K562 (cell line): ENCODE measurements around the gene C22orf39. TPM values are rescaled to one million over a fixed set of nuclear protein-coding genes. Genes with fewer than 3 reads are reported as not detected.

Experiments
- ATAC-seq: fragments of 200-7000 bp; cut with Tn5 transposase; 3 replicates; pipeline ENCODE4 v1.9.1; 2020; ENCODE audit warnings: moderate library complexity
- BruUV-seq: library from RNA; stranded (reverse); fragments of 400-500 nt; replicated peaks from 2 replicates; lab custom pipeline; 2021; lab: Mats Ljungman, UMichigan
- CTCF ChIA-PET: fragments of 300-600 bp; formaldehyde crosslinking; extraction: SDS; loops from one replicate; lab custom pipeline; 2021; ENCODE audit warnings: low intra/inter-chr PET ratio; lab: Yijun Ruan, JAX
- POLR2A ChIA-PET: fragments of 300-600, 350-650 bp; sonication (Branson Sonifier 250); formaldehyde crosslinking; extraction: SDS; loops from one replicate; lab custom pipeline; 2021; ENCODE audit warnings: antibody characterized with exemption, inconsistent platforms; lab: Yijun Ruan, JAX
- DNase-seq, 4 experiments: peaks; one replicate each; pipeline versions ENCODE4 v3.0.0 to v3.0.0-alpha.2; 2011 to 2018; ENCODE audit warnings: low spot score in 3 of 4, mixed read lengths in 3 of 4; ENCODE audit errors: extremely low read depth in 1 of 4
- FAIRE-seq: peaks from 2 replicates; lab custom pipeline; 2011; peaks lifted over from hg19 to GRCh38; lab: Jason Lieb, UNC
- H2AFZ ChIP-seq: 2 replicates; pipeline ENCODE4 v1.6.0; 2011; ENCODE audit warnings: low read depth, low read length, control low read depth, inconsistent platforms
- H3K27ac ChIP-seq: fragments of 200-600 bp; 3 replicates; pipeline ENCODE4 v1.8.0; 2011; ENCODE audit warnings: low read depth, mild to moderate bottlenecking, control low read depth, inconsistent platforms, low read length, moderate library complexity, mixed read lengths; ENCODE audit errors: extremely low read depth
- H3K27me3 ChIP-seq, 2 experiments: fragments of 300-600 bp in 1 of 2; 2 replicates in 1 of 2; 3 replicates in 1 of 2; pipeline versions ENCODE4 v1.6.0 to v1.8.0; 2011; ENCODE audit warnings: inconsistent platforms in 2 of 2, low read length in 2 of 2, mild to moderate bottlenecking in 1 of 2, mixed read lengths in 1 of 2, moderate library complexity in 1 of 2; ENCODE audit not compliant: control insufficient read depth in 2 of 2, insufficient read depth in 2 of 2
- H3K36me3 ChIP-seq: fragments of 300-600 bp; 3 replicates; pipeline ENCODE4 v1.8.0; 2011; ENCODE audit warnings: mild to moderate bottlenecking, low read length, inconsistent platforms; ENCODE audit not compliant: control insufficient read depth, insufficient read depth
- H3K4me1 ChIP-seq, 2 experiments: fragments of 200-600 bp in 1 of 2; replicated peaks in 1 of 2; 2 replicates in 1 of 2; 3 replicates in 1 of 2; pipeline versions ENCODE4 v1.5.1 to v1.8.0; 2011; ENCODE audit warnings: inconsistent platforms in 2 of 2, low read length in 2 of 2, mild to moderate bottlenecking in 1 of 2, mixed read lengths in 1 of 2, moderate library complexity in 1 of 2; ENCODE audit not compliant: control insufficient read depth in 2 of 2, insufficient read depth in 2 of 2
- H3K4me2 ChIP-seq: 2 replicates; pipeline ENCODE4 v1.6.1; 2011; ENCODE audit warnings: low read length, control low read depth, inconsistent platforms, mixed read lengths; ENCODE audit not compliant: insufficient read depth
- H3K4me3 ChIP-seq: fragments of 200-600 bp; sonication (generic), shearing (Covaris generic); 2 replicates; pipeline ENCODE4 v1.5.1; 2016; ENCODE audit warnings: control low read depth, inconsistent platforms
- H3K79me2 ChIP-seq: fragments of 200-600 bp; 3 replicates; pipeline ENCODE4 v1.8.0; 2011; ENCODE audit warnings: low read length, inconsistent platforms; ENCODE audit not compliant: control insufficient read depth, insufficient read depth
- H3K9ac ChIP-seq, 2 experiments: 2 replicates each; pipeline versions ENCODE4 v1.6.0 to v1.6.1; 2011; ENCODE audit warnings: low read depth in 2 of 2, low read length in 2 of 2, control low read depth in 1 of 2, inconsistent platforms in 1 of 2, mild to moderate bottlenecking in 1 of 2, mixed read lengths in 1 of 2; ENCODE audit not compliant: insufficient read depth in 1 of 2
- H3K9me1 ChIP-seq: one replicate; pipeline ENCODE4 v1.6.0; 2011; ENCODE audit warnings: inconsistent platforms, mild to moderate bottlenecking, low read length, moderate library complexity; ENCODE audit not compliant: control insufficient read depth, insufficient read depth
- H3K9me3 ChIP-seq: replicated peaks from 2 replicates; pipeline ENCODE4 v1.5.1; 2011; ENCODE audit warnings: low read depth, low read length, inconsistent platforms; ENCODE audit not compliant: control insufficient read depth, insufficient read depth
- H4K20me1 ChIP-seq: replicated peaks from 2 replicates; pipeline ENCODE4 v1.6.1; 2011; ENCODE audit warnings: low read length, inconsistent platforms, mixed read lengths; ENCODE audit not compliant: control insufficient read depth, insufficient read depth
- BMI1 ChIP-seq: fragments of 150-350 bp; IDR thresholded peaks from 2 replicates; pipeline ENCODE4 v1.6.1; 2014; ENCODE audit warnings: low read length
- BRD9 ChIP-seq: fragments of 450-650 bp; IDR thresholded peaks from 2 replicates; pipeline ENCODE4 v1.6.1; 2018; ENCODE audit warnings: low read depth; ENCODE audit not compliant: partially characterized antibody
- CSDE1 ChIP-seq, 2 experiments: fragments of 450-650 bp; IDR thresholded peaks; 2 replicates each; pipeline ENCODE4 v1.6.1; 2016; ENCODE audit warnings: mild to moderate bottlenecking in 1 of 2
- GATA2 ChIP-seq: sonication (generic); formaldehyde crosslinking; IDR thresholded peaks from 2 replicates; pipeline ENCODE4 v1.4.0; 2020; ENCODE audit warnings: mild to moderate bottlenecking, missing genetic modification reagents
- IFI16 ChIP-seq: fragments of 250-450 bp; sonication (Bioruptor Pico); IDR thresholded peaks from 2 replicates; pipeline ENCODE4 v2.1.2; 2022; ENCODE audit warnings: mild to moderate bottlenecking, inconsistent platforms
- RAD21 ChIP-seq, 2 experiments: fragments of 250-450 bp in 1 of 2; fragments of 450-650 bp in 1 of 2; sonication (Bioruptor Pico) in 1 of 2; formaldehyde crosslinking in 1 of 2; IDR thresholded peaks in 1 of 2; conservative IDR thresholded peaks in 1 of 2; 2 replicates each; pipeline versions ENCODE4 v1.4.0 to v1.8.0; 2020 to 2022; ENCODE audit warnings: mild to moderate bottlenecking in 2 of 2, moderate library complexity in 1 of 2
- STAT6 ChIP-seq: sonication (generic); formaldehyde crosslinking; IDR thresholded peaks from 2 replicates; pipeline ENCODE4 v1.8.1; 2023; ENCODE audit warnings: mild to moderate bottlenecking, missing genetic modification reagents
- TOE1 ChIP-seq, 2 experiments: fragments of 450-650 bp in 1 of 2; sonication (generic) in 1 of 2; formaldehyde crosslinking in 1 of 2; IDR thresholded peaks; 2 replicates each; pipeline versions ENCODE4 v1.7.1 to v1.8.0; 2016 to 2022; ENCODE audit warnings: borderline replicate concordance in 2 of 2, mild to moderate bottlenecking in 2 of 2, antibody characterized with exemption in 1 of 2, inconsistent platforms in 1 of 2, low read depth in 1 of 2, missing genetic modification reagents in 1 of 2, moderate library complexity in 1 of 2
- ZNF12 ChIP-seq: sonication (generic); formaldehyde crosslinking; IDR thresholded peaks from 2 replicates; pipeline ENCODE4 v1.4.0; 2020; ENCODE audit warnings: mild to moderate bottlenecking, missing genetic modification reagents
- ZNF133 ChIP-seq: fragments of 250-450 bp; sonication (Bioruptor Pico); IDR thresholded peaks from 2 replicates; pipeline ENCODE4 v1.4.0; 2020; ENCODE audit warnings: mild to moderate bottlenecking
- ZNF174 ChIP-seq: fragments of 250-450 bp; sonication (Bioruptor Pico); IDR thresholded peaks from 2 replicates; pipeline ENCODE4 v1.4.0; 2020; ENCODE audit warnings: mild to moderate bottlenecking
- ZNF232 ChIP-seq: sonication (generic); formaldehyde crosslinking; IDR thresholded peaks from 2 replicates; pipeline ENCODE4 v1.8.0; 2022; ENCODE audit warnings: mild to moderate bottlenecking, missing genetic modification reagents
- WGBS: fragments of 100-300 bp; shearing (Covaris generic); methylation state at CpG from one replicate; pipeline ENCODE4 v1.1.6; 2016; ENCODE audit warnings: low coverage, mixed read lengths; ENCODE audit not compliant: insufficient coverage; ENCODE audit errors: missing lambda C conversion rate; 5-methylcytosine and 5-hydroxymethylcytosine counted together
- in situ Hi-C: fragments of 300-500 bp; cut with MboI; formaldehyde crosslinking; loops from 4 replicates; pipeline ENCODE4 v1.15.0; 2018; ENCODE audit warnings: inconsistent platforms, mixed read lengths
- intact Hi-C: fragments of 100-400 bp; cut with micrococcal nuclease; formaldehyde crosslinking; loops from 2 replicates; pipeline ENCODE4 v1.14.2; 2022
- polyA plus RNA-seq, 8 experiments: library from polyadenylated mRNA; depleted of rRNA in 4 of 8; stranded (reverse) in 5 of 8; unstranded in 3 of 8; fragments of >200 nt; fragmentation: Nextera tagmentation in 2 of 8; fragmentation: Illumina TruSeq in 1 of 8; extraction: Ambion mirVana in 2 of 8; extraction: Trizol in 1 of 8; gene quantifications; 2 replicates each; pipeline versions ENCODE4 v1.2.1 to v1.2.3, GENCODE V29; 2011 to 2014; ENCODE audit warnings: inconsistent platforms in 1 of 8, missing spikeins in 1 of 8
- total RNA-seq, 7 experiments: library from RNA; depleted of rRNA in 6 of 7; stranded (reverse); fragments of >200 nt in 6 of 7; fragmentation: Illumina TruSeq in 2 of 7; extraction: Trizol in 2 of 7; gene quantifications; 2 replicates each; pipeline versions ENCODE4 v1.2.1 to v1.2.3, GENCODE V29; 2011 to 2021; ENCODE audit warnings: low replicate concordance in 1 of 7
- TF ChIP-seq, protein P1 (sequence below): IDR thresholded peaks from 2 replicates; pipeline ENCODE4 v1.6.1; 2016; ENCODE audit warnings: missing genetic modification characterization, missing compliant biosample characterization
- TF ChIP-seq, protein P2 (sequence below), 2 experiments: IDR thresholded peaks; 2 replicates each; pipeline ENCODE4 v1.6.1; 2012; ENCODE audit warnings: improper control_type of control experiment in 2 of 2, low read depth in 2 of 2, low read length in 2 of 2, borderline replicate concordance in 1 of 2

C22orf39 gene
- total and polyA plus RNA-seq, 9 of the 15 experiments (the other 6 are each of a cell fraction or from before 2014, with no cell fraction given): 20.4 to 139 (median 66.8) TPM

DNA sequence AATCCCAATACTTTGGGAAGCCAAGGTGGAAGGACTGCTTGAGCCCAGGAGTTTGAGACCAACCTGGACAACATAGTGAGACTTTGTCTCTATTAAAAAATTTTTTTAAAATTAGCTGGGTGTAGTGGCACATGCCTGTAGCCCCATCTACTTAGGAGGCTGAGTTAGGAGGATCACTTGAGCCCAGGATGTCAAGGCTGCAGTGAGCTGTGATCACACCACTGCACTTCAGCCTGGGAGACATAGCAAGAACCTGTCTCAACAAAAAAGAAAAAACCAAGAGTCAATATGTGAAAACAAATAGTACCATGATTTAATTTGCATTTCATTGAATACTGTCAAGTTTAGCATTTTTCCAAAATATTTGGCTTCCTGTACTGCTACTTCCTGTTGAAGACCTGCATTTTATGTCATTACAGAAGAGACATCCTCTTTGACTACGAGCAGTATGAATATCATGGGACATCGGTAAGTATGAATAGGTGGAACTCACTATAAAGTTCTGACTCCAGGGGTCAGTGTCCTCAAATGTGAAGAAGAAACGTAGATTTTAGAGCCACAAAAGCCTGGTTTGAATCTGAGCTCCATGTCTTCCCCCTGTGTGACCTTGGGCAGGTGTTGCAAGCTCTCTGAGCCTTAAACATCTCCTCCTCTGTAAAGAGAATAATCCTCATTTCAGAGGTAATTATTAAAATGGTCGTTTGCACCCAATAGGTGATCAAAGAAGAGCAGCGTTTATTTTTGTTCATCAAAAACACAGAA lies 48.2 kb upstream of the C22orf39 start:
- DNase-seq (peak in 1 of 4 experiments; percentile 69), ATAC-seq (no peak), FAIRE-seq (no peak)
- H4K20me1 ChIP-seq: no peaks in the 10 kb centered on the region; the same call in 1 of the 2 replicates
- POLR2A ChIA-PET: interaction anchor here (0.6 to 3.6 kb wide), 7 partner anchors 9 to 110 kb away, joined by 3 to 23 read pairs (median 4); no protein-coding TSS in a partner anchor
- H3K36me3 ChIP-seq: peaks cover 99% of the 10 kb centered on the region
- H3K9ac ChIP-seq: no peak overlapping the region
- no peaks in the 10 kb centered on the region for H3K9me3 ChIP-seq
- H3K27ac ChIP-seq: no peak overlapping the region
- 78% methylated on average over 5 of the region's 5 CpGs for WGBS
- H3K9me1 ChIP-seq: no peaks in the 10 kb centered on the region
- H3K4me2 ChIP-seq: no peak overlapping the region
- no peak overlapping the region for H3K4me3 ChIP-seq
- CTCF ChIA-PET: interaction anchor here (0.5 to 3.1 kb wide), 3 partner anchors 134 to 222 kb away, joined by 5 to 27 read pairs (median 7); no protein-coding TSS in a partner anchor
- no peaks in the 10 kb centered on the region; a peak in 2 of 5 replicates for H3K4me1 ChIP-seq
- H3K79me2 ChIP-seq: peaks cover 8% of the 10 kb centered on the region
- no peaks in the 10 kb centered on the region for H3K27me3 ChIP-seq
- no peak overlapping the region for H2AFZ ChIP-seq
- BruUV-seq: no TSS peak
- intact Hi-C loops: no loop called here
- in situ Hi-C loops: no loop called here
- TF ChIP-seq RAD21 (CRISPR knock-in tag; conservative IDR thresholded peaks at IDR 0.05 in 1 of 2, IDR thresholded peaks at IDR 0.05 in 1 of 2) (peak; percentile 48 to 51; a peak in 3 of 4 replicates), STAT6 (CRISPR knock-in tag) (peak; percentile 58; the same call in 1 of the 2 replicates), ZNF232 (CRISPR knock-in tag) (0 out of 2 replicates have a peak, but pooled peaks have one; percentile 11), IFI16 (CRISPR knock-in tag) (no peak), ZNF133 (CRISPR knock-in tag) (no peak), BRD9 (no peak), TOE1 (IDR thresholded peaks at IDR 0.05; ENCODE audit: borderline replicate concordance) (no peak), TOE1 (CRISPR knock-in tag; IDR thresholded peaks at IDR 0.05; ENCODE audit: borderline replicate concordance, low read depth) (no peak), ZNF174 (CRISPR knock-in tag) (no peak), ZNF12 (CRISPR knock-in tag) (peak; percentile 80), GATA2 (CRISPR knock-in tag) (peak; percentile 26; the same call in 1 of the 2 replicates), CSDE1 (IDR thresholded peaks at IDR 0.05) (no peak), BMI1 (no peak)
- TF ChIP-seq, protein P1, sequence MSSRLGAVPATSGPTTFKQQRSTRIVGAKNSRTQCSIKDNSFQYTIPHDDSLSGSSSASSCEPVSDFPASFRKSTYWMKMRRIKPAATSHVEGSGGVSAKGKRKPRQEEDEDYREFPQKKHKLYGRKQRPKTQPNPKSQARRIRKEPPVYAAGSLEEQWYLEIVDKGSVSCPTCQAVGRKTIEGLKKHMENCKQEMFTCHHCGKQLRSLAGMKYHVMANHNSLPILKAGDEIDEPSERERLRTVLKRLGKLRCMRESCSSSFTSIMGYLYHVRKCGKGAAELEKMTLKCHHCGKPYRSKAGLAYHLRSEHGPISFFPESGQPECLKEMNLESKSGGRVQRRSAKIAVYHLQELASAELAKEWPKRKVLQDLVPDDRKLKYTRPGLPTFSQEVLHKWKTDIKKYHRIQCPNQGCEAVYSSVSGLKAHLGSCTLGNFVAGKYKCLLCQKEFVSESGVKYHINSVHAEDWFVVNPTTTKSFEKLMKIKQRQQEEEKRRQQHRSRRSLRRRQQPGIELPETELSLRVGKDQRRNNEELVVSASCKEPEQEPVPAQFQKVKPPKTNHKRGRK: no peak
- TF ChIP-seq, protein P2, sequence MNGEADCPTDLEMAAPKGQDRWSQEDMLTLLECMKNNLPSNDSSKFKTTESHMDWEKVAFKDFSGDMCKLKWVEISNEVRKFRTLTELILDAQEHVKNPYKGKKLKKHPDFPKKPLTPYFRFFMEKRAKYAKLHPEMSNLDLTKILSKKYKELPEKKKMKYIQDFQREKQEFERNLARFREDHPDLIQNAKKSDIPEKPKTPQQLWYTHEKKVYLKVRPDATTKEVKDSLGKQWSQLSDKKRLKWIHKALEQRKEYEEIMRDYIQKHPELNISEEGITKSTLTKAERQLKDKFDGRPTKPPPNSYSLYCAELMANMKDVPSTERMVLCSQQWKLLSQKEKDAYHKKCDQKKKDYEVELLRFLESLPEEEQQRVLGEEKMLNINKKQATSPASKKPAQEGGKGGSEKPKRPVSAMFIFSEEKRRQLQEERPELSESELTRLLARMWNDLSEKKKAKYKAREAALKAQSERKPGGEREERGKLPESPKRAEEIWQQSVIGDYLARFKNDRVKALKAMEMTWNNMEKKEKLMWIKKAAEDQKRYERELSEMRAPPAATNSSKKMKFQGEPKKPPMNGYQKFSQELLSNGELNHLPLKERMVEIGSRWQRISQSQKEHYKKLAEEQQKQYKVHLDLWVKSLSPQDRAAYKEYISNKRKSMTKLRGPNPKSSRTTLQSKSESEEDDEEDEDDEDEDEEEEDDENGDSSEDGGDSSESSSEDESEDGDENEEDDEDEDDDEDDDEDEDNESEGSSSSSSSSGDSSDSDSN (IDR thresholded peaks at IDR 0.05; ENCODE audit: borderline replicate concordance in 1 of 2, low read depth in 2 of 2, low read length in 2 of 2): no peak
